ENCODE measurements around the gene NELFCD.
"Not testable (repeated sequence)": the region's sequence is repeated elsewhere in the genome, so short reads cannot be mapped to it uniquely, and the experiment has no call there.

NELFCD gene

DNA sequence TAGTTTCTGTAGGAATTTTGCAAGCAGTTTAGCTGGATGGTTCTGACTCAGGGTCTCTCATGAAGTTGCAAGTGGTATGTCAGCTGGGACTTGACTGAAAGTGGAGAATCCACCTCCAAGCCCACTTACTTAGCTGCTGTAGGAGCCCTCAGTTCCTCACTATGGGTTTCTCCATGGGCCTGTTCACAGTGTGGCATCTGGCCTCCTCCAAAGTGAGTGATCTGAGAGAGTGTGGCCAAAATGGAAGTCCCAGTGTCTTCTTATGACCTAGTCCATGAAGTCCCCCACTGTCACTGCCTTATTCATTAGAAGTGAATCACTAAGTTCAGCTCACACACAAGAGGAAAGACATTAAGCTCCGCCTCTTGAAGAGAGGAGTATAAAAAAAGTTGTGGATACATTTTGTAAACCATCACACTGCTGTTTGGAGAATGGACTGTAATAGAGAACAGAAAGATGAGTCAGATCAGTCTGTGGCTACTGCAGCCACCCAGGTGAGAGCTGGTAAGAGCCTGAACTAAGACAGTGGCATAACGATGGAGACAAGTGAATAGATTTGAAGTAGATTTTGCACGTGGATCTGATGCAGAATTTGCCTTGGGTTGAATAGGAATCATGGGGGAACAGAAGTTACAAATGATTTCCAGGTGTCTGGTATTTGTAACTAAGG lies 4.9 kb upstream of the NELFCD start:
- intact Hi-C loops (cut with DNase I; ENCODE audit: low total_unique reads) = loop anchor here (5.0 kb wide), 1 partner anchor 64 kb away; no protein-coding TSS in a partner anchor
- H3K9me3 ChIP-seq = peaks cover 0 to 16% (median 0%) of the 10 kb centered on the region in 3 donors
- DNase-seq = no peak

DNA sequence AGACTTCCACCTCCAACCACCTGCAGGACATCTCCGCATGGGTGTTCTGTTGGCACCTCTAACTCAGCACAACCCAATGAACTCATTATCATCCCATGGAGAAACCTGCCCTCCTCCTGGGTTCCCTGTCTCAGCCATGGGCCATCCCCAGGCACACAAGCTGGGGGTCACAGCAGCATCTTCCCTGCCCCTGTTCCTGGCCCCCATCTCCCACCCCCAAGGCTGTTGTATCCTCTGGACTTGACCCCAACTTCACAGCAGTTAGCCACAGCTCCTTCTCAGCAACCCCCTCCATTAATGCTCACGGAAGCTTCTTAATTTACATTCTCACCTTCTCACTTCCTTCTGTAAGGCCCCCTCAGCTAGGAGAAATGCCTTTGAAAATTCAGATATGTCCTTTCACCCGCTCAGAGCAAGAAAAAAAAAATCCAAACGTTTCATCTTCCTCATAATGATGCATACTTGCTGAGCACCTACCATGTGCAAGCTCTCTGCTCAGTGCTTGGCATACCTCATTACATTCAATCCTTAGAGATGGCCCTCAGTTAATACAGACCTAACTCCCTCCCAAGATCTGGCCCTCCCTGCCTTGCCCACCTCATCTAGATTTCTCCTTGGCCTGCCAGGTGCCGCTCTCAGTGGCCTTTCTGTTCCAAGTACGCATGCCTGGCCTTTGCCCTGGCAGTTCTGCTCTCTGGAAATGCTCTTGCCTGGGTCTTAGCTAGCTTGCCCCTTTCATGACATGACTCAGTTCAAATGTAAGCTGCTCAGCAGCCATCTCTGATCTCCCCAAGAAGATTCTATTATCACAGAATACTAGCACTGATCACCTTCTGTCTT lies 2.5 kb upstream of the NELFCD start:
- H3K9me3 ChIP-seq = peaks cover 0 to 16% (median 0%) of the 10 kb centered on the region in 3 donors
- intact Hi-C loops (cut with DNase I; ENCODE audit: low total_unique reads) = loop anchor here (5.0 kb wide), 1 partner anchor 66 kb away; no protein-coding TSS in a partner anchor
- no peaks in the 10 kb centered on the region for H3K36me3 ChIP-seq
- no peak for DNase-seq
- peaks cover 0 to 19% (median 16%) of the 10 kb centered on the region in 4 donors for H3K4me1 ChIP-seq
- H3K27me3 ChIP-seq = no peaks in the 10 kb centered on the region
- H3K27ac ChIP-seq = no peak overlapping the region
- TF ChIP-seq, protein P1, sequence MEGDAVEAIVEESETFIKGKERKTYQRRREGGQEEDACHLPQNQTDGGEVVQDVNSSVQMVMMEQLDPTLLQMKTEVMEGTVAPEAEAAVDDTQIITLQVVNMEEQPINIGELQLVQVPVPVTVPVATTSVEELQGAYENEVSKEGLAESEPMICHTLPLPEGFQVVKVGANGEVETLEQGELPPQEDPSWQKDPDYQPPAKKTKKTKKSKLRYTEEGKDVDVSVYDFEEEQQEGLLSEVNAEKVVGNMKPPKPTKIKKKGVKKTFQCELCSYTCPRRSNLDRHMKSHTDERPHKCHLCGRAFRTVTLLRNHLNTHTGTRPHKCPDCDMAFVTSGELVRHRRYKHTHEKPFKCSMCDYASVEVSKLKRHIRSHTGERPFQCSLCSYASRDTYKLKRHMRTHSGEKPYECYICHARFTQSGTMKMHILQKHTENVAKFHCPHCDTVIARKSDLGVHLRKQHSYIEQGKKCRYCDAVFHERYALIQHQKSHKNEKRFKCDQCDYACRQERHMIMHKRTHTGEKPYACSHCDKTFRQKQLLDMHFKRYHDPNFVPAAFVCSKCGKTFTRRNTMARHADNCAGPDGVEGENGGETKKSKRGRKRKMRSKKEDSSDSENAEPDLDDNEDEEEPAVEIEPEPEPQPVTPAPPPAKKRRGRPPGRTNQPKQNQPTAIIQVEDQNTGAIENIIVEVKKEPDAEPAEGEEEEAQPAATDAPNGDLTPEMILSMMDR (IDR thresholded peaks at IDR 0.05) = no peak
- no peak overlapping the region for H3K4me3 ChIP-seq

More for the DNA sequence above, 4.9 kb upstream of the NELFCD start:
- Histone ChIP-seq H3K27ac (no peak overlapping the region), H3K36me3 (no peaks in the 10 kb centered on the region), H3K27me3 (no peaks in the 10 kb centered on the region), H3K4me1 (peaks cover 0 to 5% (median 0%) of the 10 kb centered on the region in 4 donors), H3K4me3 (no peak overlapping the region)
- TF ChIP-seq, protein P1 (IDR thresholded peaks at IDR 0.05) = no peak

DNA sequence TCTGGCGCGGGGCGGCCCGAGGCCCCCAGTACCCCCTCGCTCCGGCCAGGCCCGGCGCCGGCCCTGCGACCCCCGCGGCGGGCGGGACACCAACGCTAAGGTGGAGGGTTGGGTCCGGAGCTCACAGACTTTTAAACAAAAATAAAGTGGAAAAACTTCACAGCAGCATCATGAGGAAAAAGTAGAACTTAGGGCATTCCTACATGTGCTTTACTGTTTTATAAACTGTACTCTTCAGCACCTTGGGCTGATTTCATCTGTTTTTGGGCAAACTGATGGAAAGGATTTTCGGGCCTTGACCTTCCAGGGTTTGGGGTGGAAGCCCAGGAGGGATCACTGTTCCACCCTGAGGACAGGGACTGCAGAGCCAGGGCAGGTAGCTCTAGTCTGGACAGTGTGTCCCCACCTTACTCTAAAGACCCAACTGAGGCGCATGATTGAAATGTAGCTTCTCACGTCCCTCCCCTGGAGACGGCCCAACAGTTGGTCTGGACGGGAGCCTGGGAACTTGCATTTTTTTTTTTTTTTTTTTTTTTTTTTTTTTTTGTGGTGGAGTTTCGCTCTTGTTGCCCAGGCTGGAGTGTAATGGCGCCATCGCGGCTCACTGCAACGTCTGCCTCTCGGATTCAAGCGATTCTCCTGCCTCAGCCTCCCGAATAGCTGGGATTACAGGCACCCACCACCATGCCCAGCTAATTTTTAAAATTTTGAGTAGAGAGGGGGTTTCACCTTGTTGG lies 740 bp downstream of the NELFCD start:
- intact Hi-C loops (cut with DNase I; ENCODE audit: low total_unique reads) = loop anchor here (5.0 kb wide), 2 partner anchors 51 to 94 kb away; partner anchors contain the start of gene ATP5F1E
- TF ChIP-seq, protein P1 (IDR thresholded peaks at IDR 0.05) = no peak
- no peaks in the 10 kb centered on the region for H3K27me3 ChIP-seq

DNA sequence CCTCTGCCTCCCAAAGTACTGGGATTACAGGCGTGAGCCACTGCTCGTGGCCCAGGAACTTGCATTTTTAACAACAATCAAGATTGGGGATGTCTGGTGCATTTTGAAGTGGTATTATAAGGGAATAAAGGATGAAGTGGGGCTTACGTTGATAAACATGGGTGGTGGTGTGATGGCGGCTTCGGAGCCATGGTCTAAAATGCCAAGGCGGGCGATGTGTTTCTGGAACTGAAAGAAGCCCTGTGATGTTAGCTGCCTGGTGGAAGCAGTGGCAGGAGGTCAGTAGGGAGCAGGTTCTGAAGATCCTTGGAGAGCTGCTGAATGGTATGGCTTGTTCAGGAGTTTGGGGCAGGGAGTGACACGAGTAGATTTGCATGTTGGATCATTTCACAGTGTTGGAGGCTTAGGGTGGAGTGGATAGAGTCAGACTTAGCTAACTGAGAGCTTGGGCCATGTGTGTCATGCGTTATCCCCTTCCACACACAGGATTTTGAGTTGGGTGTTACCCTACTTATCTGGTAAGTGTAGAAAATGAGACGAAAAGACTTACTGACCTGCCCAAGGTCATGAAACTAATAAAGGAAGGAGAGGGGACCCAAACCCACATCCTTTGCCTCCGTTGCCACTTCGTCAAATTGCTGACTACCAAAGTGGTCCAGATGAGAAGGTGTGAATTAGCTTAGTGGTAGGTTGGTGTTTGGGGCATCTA lies 1.5 kb downstream of the NELFCD start:
- TF ChIP-seq, protein P1 (IDR thresholded peaks at IDR 0.05) = no peak
- peak overlapping the region in 1 of 2 donors; percentile 85 for H3K27ac ChIP-seq
- intact Hi-C loops (cut with DNase I; ENCODE audit: low total_unique reads) = loop anchor here (5.0 kb wide), 2 partner anchors 50 to 95 kb away; partner anchors contain the start of gene ATP5F1E
- H3K4me1 ChIP-seq = peaks cover 0 to 38% (median 27%) of the 10 kb centered on the region in 4 donors
- H3K36me3 ChIP-seq = peaks cover 7 to 16% (median 16%) of the 10 kb centered on the region in 3 donors
- H3K4me3 ChIP-seq = peak overlapping the region; percentile 62 to 66
- no peak for DNase-seq
- no peaks in the 10 kb centered on the region for H3K27me3 ChIP-seq
- H3K9me3 ChIP-seq = no peaks in the 10 kb centered on the region

More for the DNA sequence above, 740 bp downstream of the NELFCD start:
- H3K4me1 ChIP-seq = peaks cover 0 to 38% (median 27%) of the 10 kb centered on the region in 4 donors
- no peak for DNase-seq
- H3K4me3 ChIP-seq = peak overlapping the region; percentile 62 to 66
- peak overlapping the region; percentile 85 for H3K27ac ChIP-seq
- peaks cover 0 to 9% (median 9%) of the 10 kb centered on the region in 3 donors for H3K36me3 ChIP-seq
- no peaks in the 10 kb centered on the region for H3K9me3 ChIP-seq

DNA sequence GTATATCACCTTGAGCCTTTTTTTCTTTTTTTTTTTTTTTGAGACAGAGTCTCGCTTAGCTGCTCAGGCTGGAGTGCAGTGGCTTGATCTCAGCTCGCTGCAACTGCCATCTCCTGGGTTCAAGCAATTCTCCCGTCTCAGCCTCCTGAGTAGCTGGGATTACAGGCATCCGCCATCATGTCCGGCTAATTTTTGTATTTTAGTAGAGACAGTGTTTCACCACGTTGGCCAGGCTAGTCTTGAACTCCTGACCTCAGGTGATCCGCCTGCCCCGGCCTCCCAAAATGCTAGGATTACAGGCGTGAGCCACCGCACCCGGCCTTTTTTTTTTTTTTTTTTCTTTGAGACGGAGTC lies 2.0 kb downstream of the NELFCD start:
- peaks cover 0 to 38% (median 27%) of the 10 kb centered on the region in 4 donors for H3K4me1 ChIP-seq
- not testable (repeated sequence) for H3K9me3 ChIP-seq, H3K27me3 ChIP-seq, H3K4me3 ChIP-seq, DNase-seq, H3K27ac ChIP-seq
- peaks cover 12 to 22% (median 21%) of the 10 kb centered on the region in 3 donors for H3K36me3 ChIP-seq
- intact Hi-C loops (cut with DNase I; ENCODE audit: low total_unique reads) = loop anchor here (5.0 kb wide), 2 partner anchors 49 to 96 kb away; partner anchors contain the start of gene ATP5F1E

All from tibial artery (tissue), 4 donors.